SH-SY5Y (cell line): Measurements from ENCODE around the gene CFAP65.

Experiments used
- GATA2 ChIP-seq: IDR thresholded peaks from 2 replicates; pipeline ENCODE4 v1.6.1; 2011; ENCODE audit warnings: mild to moderate bottlenecking, low read depth, low read length
- GATA3 ChIP-seq: IDR thresholded peaks from 2 replicates; pipeline ENCODE4 v1.6.1; 2011; ENCODE audit warnings: low read depth, mild to moderate bottlenecking, low read length, moderate library complexity

DNA sequence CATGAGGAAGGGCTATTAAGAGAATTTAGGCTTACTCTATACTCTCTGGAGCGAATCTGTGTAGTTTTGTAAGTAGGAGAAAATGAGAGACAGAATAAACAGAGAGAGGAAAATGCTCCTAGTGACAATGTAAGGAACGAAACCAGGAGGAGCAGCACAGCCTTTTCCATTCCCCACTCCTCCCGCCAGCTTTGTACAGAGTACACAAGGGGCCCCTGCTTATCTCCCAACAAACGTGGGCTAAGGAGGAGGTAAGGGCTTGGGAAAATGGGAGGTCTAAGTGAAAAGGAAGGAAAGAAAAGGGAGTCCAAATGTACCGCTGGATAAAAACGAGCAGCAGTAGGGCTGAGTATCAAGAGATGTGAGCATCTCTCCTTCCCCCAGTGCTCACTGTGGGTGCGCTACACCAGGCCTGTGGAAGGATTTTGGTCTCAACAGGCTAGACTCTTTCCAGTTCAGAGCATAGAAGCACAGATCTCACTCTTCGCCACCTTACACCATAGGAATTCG, 31.5 kb upstream of the CFAP65 start:
- no peak for TF ChIP-seq GATA2
- TF ChIP-seq GATA3, result no peak
